HepG2 (cell line): ENCODE measurements around the gene P3R3URF. TPM values are rescaled to one million over a fixed set of nuclear protein-coding genes. Genes with fewer than 3 reads are reported as not detected.
A peak's percentile ranks its signal among the peaks of the same experiment; 100 is the strongest.

ENCODE experiments used
- ATAC-seq: fragments of 200-7000 bp; cut with Tn5 transposase; 3 replicates; pipeline ENCODE4 v1.9.1; 2020; ENCODE audit warnings: mild to moderate bottlenecking, moderate library complexity
- BruUV-seq: library from RNA; stranded (reverse); fragments of 400-500 nt; replicated peaks from 2 replicates; lab custom pipeline; 2021; lab: Mats Ljungman, UMichigan
- CTCF ChIA-PET: fragments of 300-600 bp; formaldehyde crosslinking; extraction: SDS; loops from one replicate; lab custom pipeline; 2021; ENCODE audit warnings: low total read pairs, inconsistent platforms, low intra/inter-chr PET ratio; lab: Yijun Ruan, JAX
- POLR2A ChIA-PET: fragments of 350-600 bp; sonication (Branson Sonifier 250); formaldehyde crosslinking; loops from one replicate; lab custom pipeline; 2020; ENCODE audit warnings: antibody characterized with exemption, inconsistent platforms; lab: Yijun Ruan, JAX
- DNase-seq: peaks from one replicate; pipeline ENCODE4 v3.0.0-alpha.2; 2015; ENCODE audit warnings: low spot score
- FAIRE-seq: peaks from 3 replicates; lab custom pipeline; 2011; peaks lifted over from hg19 to GRCh38; lab: Jason Lieb, UNC
- H2AFZ ChIP-seq: one replicate; pipeline ENCODE4 v1.6.1; 2011; ENCODE audit warnings: low read length, inconsistent platforms
- H3K27ac ChIP-seq: fragments of 300-600 bp; 3 replicates; pipeline ENCODE4 v1.8.0; 2011; ENCODE audit warnings: mixed run types, mild to moderate bottlenecking, mixed read lengths, low read length, inconsistent platforms; ENCODE audit not compliant: insufficient read depth; ENCODE audit errors: extremely low read length
- H3K27me3 ChIP-seq, 2 experiments: fragments of 200-600 bp in 1 of 2; 2 replicates in 1 of 2; 3 replicates in 1 of 2; pipeline versions ENCODE4 v1.6.0 to v1.8.0; 2011; ENCODE audit warnings: low read length in 2 of 2, mild to moderate bottlenecking in 2 of 2, moderate library complexity in 2 of 2, inconsistent platforms in 1 of 2; ENCODE audit not compliant: insufficient read depth in 2 of 2, control insufficient read depth in 1 of 2
- H3K36me3 ChIP-seq, 2 experiments: fragments of 200-600 bp in 1 of 2; replicated peaks in 1 of 2; 2 replicates in 1 of 2; 3 replicates in 1 of 2; pipeline versions ENCODE4 v1.5.1 to v1.8.0; 2011; ENCODE audit warnings: low read length in 2 of 2, inconsistent platforms in 1 of 2; ENCODE audit not compliant: insufficient read depth in 2 of 2, control insufficient read depth in 1 of 2
- H3K4me1 ChIP-seq: 2 replicates; pipeline ENCODE4 v1.5.1; 2012; ENCODE audit warnings: low read length, inconsistent platforms; ENCODE audit not compliant: insufficient read depth
- H3K4me2 ChIP-seq: 2 replicates; pipeline ENCODE4 v1.6.0; 2011; ENCODE audit warnings: low read depth, low read length, inconsistent platforms
- H3K4me3 ChIP-seq, 3 experiments: fragments of 200-600 bp in 1 of 3; sonication (generic), shearing (Covaris generic) in 1 of 3; replicated peaks in 1 of 3; 2 replicates each; pipeline ENCODE4 v1.5.1; 2011 to 2016; ENCODE audit warnings: low read length in 3 of 3, inconsistent platforms in 2 of 3, low read depth in 2 of 3, mild to moderate bottlenecking in 2 of 3, control low read depth in 1 of 3, mixed read lengths in 1 of 3; ENCODE audit not compliant: insufficient read depth in 1 of 3
- H3K79me2 ChIP-seq: one replicate; pipeline ENCODE4 v1.6.1; 2011; ENCODE audit warnings: low read length, inconsistent platforms; ENCODE audit not compliant: insufficient read depth
- H3K9ac ChIP-seq: 2 replicates; pipeline ENCODE4 v1.6.0; 2011; ENCODE audit warnings: mild to moderate bottlenecking, low read depth, low read length, inconsistent platforms; ENCODE audit not compliant: insufficient read depth
- H3K9me3 ChIP-seq: 2 replicates; pipeline ENCODE4 v1.5.1; 2012; ENCODE audit warnings: mild to moderate bottlenecking, low read length
- H4K20me1 ChIP-seq: 2 replicates; pipeline ENCODE4 v1.6.0; 2011; ENCODE audit warnings: inconsistent platforms, mild to moderate bottlenecking, low read length, moderate library complexity; ENCODE audit not compliant: insufficient read depth
- GTF2F1 ChIP-seq: fragments of 150-350 bp; IDR thresholded peaks from 2 replicates; pipeline ENCODE4 v1.6.1; 2014; ENCODE audit warnings: low read length
- NBN ChIP-seq: fragments of 450-650 bp; conservative IDR thresholded peaks from 2 replicates; pipeline ENCODE4 v1.6.1; 2017
- RFX5 ChIP-seq: IDR thresholded peaks from 2 replicates; pipeline ENCODE4 v1.6.1; 2011; ENCODE audit warnings: low read depth, low read length, improper control_type of control experiment
- SP5 ChIP-seq: IDR thresholded peaks from 2 replicates; pipeline ENCODE4 v1.6.1; 2016; ENCODE audit warnings: low read depth, borderline replicate concordance
- TAF1 ChIP-seq: sonication (generic); formaldehyde crosslinking; IDR thresholded peaks from 2 replicates; pipeline ENCODE4 v1.4.0; 2020; ENCODE audit warnings: missing genetic modification reagents
- ZNF33B ChIP-seq: sonication (generic); formaldehyde crosslinking; IDR thresholded peaks from 2 replicates; pipeline ENCODE4 v1.5.1; 2020; ENCODE audit warnings: mild to moderate bottlenecking, missing genetic modification reagents
- ZNF556 ChIP-seq: sonication (generic); formaldehyde crosslinking; IDR thresholded peaks from 2 replicates; pipeline ENCODE4 v1.4.0; 2020; ENCODE audit warnings: mild to moderate bottlenecking, missing genetic modification reagents, borderline replicate concordance
- WGBS: methylation state at CpG from one replicate; pipeline ENCODE4 v1.1.6; 2017; ENCODE audit warnings: low lambda C conversion rate; 5-methylcytosine and 5-hydroxymethylcytosine counted together
- in situ Hi-C: cut with HindIII; loops from 2 replicates; pipeline ENCODE4 v1.10.0; 2017; ENCODE audit warnings: low pct_unique_long_range_greater_than_20kb; ENCODE audit not compliant: extremely low pct_ligation_motif_present
- intact Hi-C: fragments of 100-400 bp; cut with micrococcal nuclease; formaldehyde crosslinking; loops from one replicate; pipeline ENCODE4 v1.10.0; 2022; ENCODE audit not compliant: unreplicated experiment
- polyA plus RNA-seq, 8 experiments: library from polyadenylated mRNA; depleted of rRNA in 3 of 8; stranded (reverse) in 7 of 8; unstranded in 1 of 8; fragments of >200 nt; fragmentation: Illumina TruSeq in 4 of 8; extraction: Trizol in 4 of 8; gene quantifications; 2 replicates each; pipeline versions ENCODE4 v1.2.1 to v1.2.3, GENCODE V29; 2011 to 2016; ENCODE audit warnings: low read depth in 4 of 8, missing spikeins in 1 of 8, mixed read lengths in 1 of 8; ENCODE audit not compliant: insufficient read depth in 1 of 8
- total RNA-seq, 5 experiments: library from RNA; depleted of rRNA; stranded (reverse); fragments of >200 nt; fragmentation: Illumina TruSeq; extraction: Trizol; gene quantifications; 2 replicates each; pipeline ENCODE4 v1.2.3, GENCODE V29; 2016; ENCODE audit warnings: low read depth in 1 of 5
- TF ChIP-seq, protein P1 (sequence below): sonication (generic); formaldehyde crosslinking; IDR thresholded peaks from 2 replicates; pipeline ENCODE4 v1.8.1; 2023; ENCODE audit warnings: missing genetic modification reagents, mild to moderate bottlenecking, borderline replicate concordance
- TF ChIP-seq, protein P2 (sequence below): sonication (generic); formaldehyde crosslinking; IDR thresholded peaks from 2 replicates; pipeline ENCODE4 v1.4.0; 2020; ENCODE audit warnings: missing genetic modification reagents, borderline replicate concordance
- TF ChIP-seq, protein P3 (sequence below): sonication (generic); formaldehyde crosslinking; IDR thresholded peaks from 2 replicates; pipeline ENCODE4 v1.5.0; 2020; ENCODE audit warnings: missing genetic modification reagents

Gene P3R3URF
- total and polyA plus RNA-seq, 2 of the 13 experiments (the other 11 are each of a cell fraction or from before 2014, with no cell fraction given), result not detected

DNA sequence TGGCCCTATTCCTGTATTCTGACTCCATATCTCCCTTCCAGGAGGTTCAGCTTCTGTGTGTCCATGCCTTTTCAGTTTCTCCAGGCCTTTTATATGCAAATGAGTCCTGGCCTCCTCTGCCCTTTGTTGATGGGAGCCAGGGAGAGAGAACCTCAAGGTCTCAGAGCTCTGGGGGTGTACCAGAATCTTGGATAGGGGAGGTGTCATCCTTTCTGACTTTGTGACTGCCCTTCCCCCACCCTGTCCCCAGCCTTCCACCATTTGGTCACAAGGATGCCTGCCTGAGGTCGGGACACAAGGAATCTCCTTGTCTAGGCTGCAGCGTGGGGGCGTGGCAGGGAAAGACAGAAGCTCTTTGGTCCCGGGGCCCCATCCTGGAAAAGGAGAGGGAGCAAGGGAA lies 45.5 kb upstream of the P3R3URF start:
- H3K79me2 ChIP-seq, result no peaks in the 10 kb centered on the region
- peak; percentile 39; the same call in 1 of the 2 replicates for TF ChIP-seq SP5
- TF ChIP-seq GTF2F1, result no peak
- TF ChIP-seq RFX5, result no peak
- no peak for TF ChIP-seq ZNF556 (CRISPR knock-in tag)
- no peak for TF ChIP-seq TAF1 (CRISPR knock-in tag)
- TF ChIP-seq, protein P1, sequence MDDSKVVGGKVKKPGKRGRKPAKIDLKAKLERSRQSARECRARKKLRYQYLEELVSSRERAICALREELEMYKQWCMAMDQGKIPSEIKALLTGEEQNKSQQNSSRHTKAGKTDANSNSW, result no peak
- TF ChIP-seq ZNF33B, result no peak
- TF ChIP-seq, protein P2, sequence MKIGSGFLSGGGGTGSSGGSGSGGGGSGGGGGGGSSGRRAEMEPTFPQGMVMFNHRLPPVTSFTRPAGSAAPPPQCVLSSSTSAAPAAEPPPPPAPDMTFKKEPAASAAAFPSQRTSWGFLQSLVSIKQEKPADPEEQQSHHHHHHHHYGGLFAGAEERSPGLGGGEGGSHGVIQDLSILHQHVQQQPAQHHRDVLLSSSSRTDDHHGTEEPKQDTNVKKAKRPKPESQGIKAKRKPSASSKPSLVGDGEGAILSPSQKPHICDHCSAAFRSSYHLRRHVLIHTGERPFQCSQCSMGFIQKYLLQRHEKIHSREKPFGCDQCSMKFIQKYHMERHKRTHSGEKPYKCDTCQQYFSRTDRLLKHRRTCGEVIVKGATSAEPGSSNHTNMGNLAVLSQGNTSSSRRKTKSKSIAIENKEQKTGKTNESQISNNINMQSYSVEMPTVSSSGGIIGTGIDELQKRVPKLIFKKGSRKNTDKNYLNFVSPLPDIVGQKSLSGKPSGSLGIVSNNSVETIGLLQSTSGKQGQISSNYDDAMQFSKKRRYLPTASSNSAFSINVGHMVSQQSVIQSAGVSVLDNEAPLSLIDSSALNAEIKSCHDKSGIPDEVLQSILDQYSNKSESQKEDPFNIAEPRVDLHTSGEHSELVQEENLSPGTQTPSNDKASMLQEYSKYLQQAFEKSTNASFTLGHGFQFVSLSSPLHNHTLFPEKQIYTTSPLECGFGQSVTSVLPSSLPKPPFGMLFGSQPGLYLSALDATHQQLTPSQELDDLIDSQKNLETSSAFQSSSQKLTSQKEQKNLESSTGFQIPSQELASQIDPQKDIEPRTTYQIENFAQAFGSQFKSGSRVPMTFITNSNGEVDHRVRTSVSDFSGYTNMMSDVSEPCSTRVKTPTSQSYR (CRISPR knock-in tag), result peak; percentile 81
- TF ChIP-seq NBN, result no peak
- TF ChIP-seq, protein P3, sequence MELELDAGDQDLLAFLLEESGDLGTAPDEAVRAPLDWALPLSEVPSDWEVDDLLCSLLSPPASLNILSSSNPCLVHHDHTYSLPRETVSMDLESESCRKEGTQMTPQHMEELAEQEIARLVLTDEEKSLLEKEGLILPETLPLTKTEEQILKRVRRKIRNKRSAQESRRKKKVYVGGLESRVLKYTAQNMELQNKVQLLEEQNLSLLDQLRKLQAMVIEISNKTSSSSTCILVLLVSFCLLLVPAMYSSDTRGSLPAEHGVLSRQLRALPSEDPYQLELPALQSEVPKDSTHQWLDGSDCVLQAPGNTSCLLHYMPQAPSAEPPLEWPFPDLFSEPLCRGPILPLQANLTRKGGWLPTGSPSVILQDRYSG (CRISPR knock-in tag), result no peak
- no peaks in the 10 kb centered on the region for H4K20me1 ChIP-seq
- no peaks in the 10 kb centered on the region for H3K27me3 ChIP-seq
- H3K4me3 ChIP-seq, result no peak overlapping the region
- ATAC-seq (no peak), FAIRE-seq (no peak), DNase-seq (peak; percentile 24)
- H3K4me2 ChIP-seq, result peak overlapping the region; percentile 63
- WGBS, result 0% methylated on average over 4 of the region's 4 CpGs
- H3K9me3 ChIP-seq, result no peaks in the 10 kb centered on the region
- H3K36me3 ChIP-seq, result no peaks in the 10 kb centered on the region
- intact Hi-C loops, result no loop called here
- no peak overlapping the region for H3K9ac ChIP-seq
- BruUV-seq, result no TSS peak
- ChIA-PET POLR2A (interaction anchor here (1.0 to 1.2 kb wide), 2 partner anchors 24 to 39 kb away, joined by 3 to 4 read pairs; partner anchors contain the start of gene POMGNT1), CTCF (interaction anchor here (3.7 kb wide), 1 partner anchor 42 kb away, joined by 43 read pairs; no protein-coding TSS in a partner anchor)
- H3K4me1 ChIP-seq, result peaks cover 51% of the 10 kb centered on the region
- H3K27ac ChIP-seq, result no peak overlapping the region
- in situ Hi-C loops, result loop anchor here (5.0 kb wide), 2 partner anchors 39 to 184 kb away; no protein-coding TSS in a partner anchor
- H2AFZ ChIP-seq, result no peak overlapping the region
